Kidney epithelial cell (primary cell): ENCODE measurements around the gene FGD2. TPM values are rescaled to one million over a fixed set of nuclear protein-coding genes. Genes with fewer than 3 reads are reported as not detected.

Experiments
- DNase-seq: peaks from one replicate; pipeline ENCODE4 v3.0.0-alpha.2; 2010; ENCODE audit warnings: low read depth
- H3K27me3 ChIP-seq: 2 replicates; pipeline ENCODE4 v1.6.0; 2011; ENCODE audit warnings: low read length; ENCODE audit not compliant: control insufficient read depth, insufficient read depth
- H3K36me3 ChIP-seq: 2 replicates; pipeline ENCODE4 v1.5.1; 2011; ENCODE audit warnings: low read length; ENCODE audit not compliant: control insufficient read depth, insufficient read depth
- H3K4me3 ChIP-seq: 2 replicates; pipeline ENCODE4 v1.5.1; 2011; ENCODE audit warnings: low read depth, mild to moderate bottlenecking, control low read depth, low read length
- CTCF ChIP-seq: IDR thresholded peaks from 2 replicates; pipeline ENCODE4 v1.5.1; 2011; ENCODE audit warnings: mild to moderate bottlenecking, moderate library complexity, low read length, control low read depth, inconsistent platforms; ENCODE audit not compliant: insufficient read depth, poor library complexity, severe bottlenecking
- total RNA-seq: library from RNA; depleted of rRNA; stranded (reverse); fragments of >200 nt; gene quantifications from 2 replicates; pipeline ENCODE4 v1.2.3, GENCODE V29; 2015

The FGD2 gene
- 0.04 and 0.68 TPM in 2 replicates for total RNA-seq

GRCh38 chr6:37005061-37005810 is at the start of gene FGD2:
Gene FGD2, plus strand, starts transcription at chr6:37005655. Its CDS starts 163 bp downstream, at chr6:37005818.
- H3K36me3 ChIP-seq, result no peaks in the 10 kb centered on the region
- no peak for DNase-seq
- H3K4me3 ChIP-seq, result no peak within 1 kb of the TSS
- TF ChIP-seq CTCF, result no peak
- H3K27me3 ChIP-seq, result peaks cover 4% of the 10 kb centered on the region

- Histone ChIP-seq H3K4me3 (no peak overlapping the region), H3K27me3 (no peaks in the 10 kb centered on the region), H3K36me3 (no peaks in the 10 kb centered on the region)
- DNase-seq, result no peak
- TF ChIP-seq CTCF, result no peak
These were observed 49.6 kb upstream of the FGD2 start for GRCh38 chr6:36955671-36956445.

GRCh38 chr6:36956446-36956820 is 49.0 kb upstream of the FGD2 start:
- H3K36me3 ChIP-seq, result no peaks in the 10 kb centered on the region
- no peak overlapping the region for H3K4me3 ChIP-seq
- TF ChIP-seq CTCF, result no peak
- no peaks in the 10 kb centered on the region for H3K27me3 ChIP-seq
- no peak for DNase-seq

GRCh38 chr6:36957773-36958271 is 47.6 kb upstream of the FGD2 start:
- H3K27me3 ChIP-seq, result peaks cover 3% of the 10 kb centered on the region
- no peaks in the 10 kb centered on the region for H3K36me3 ChIP-seq
- DNase-seq, result no peak
- no peak overlapping the region for H3K4me3 ChIP-seq
- TF ChIP-seq CTCF, result no peak

GRCh38 chr6:36958775-36959554 is 46.5 kb upstream of the FGD2 start:
- no peak for DNase-seq
- no peak for TF ChIP-seq CTCF
- H3K27me3 ChIP-seq, result peaks cover 3% of the 10 kb centered on the region
- H3K4me3 ChIP-seq, result no peak overlapping the region
- no peaks in the 10 kb centered on the region for H3K36me3 ChIP-seq
